Measurements from ENCODE around the gene SETD2. TPM values are rescaled to one million over a fixed set of nuclear protein-coding genes. Genes with fewer than 3 reads are reported as not detected.

SETD2 gene
- total RNA-seq, 1 experiment from 2014 or later: 47.7 TPM

- Histone ChIP-seq H3K9me2 (ENCODE audit: insufficient read depth) (no peaks in the 10 kb centered on the region), H4K20me1 (ENCODE audit: insufficient read depth) (no peaks in the 10 kb centered on the region), H3K27me3 (ENCODE audit: insufficient read depth, low read depth) (no peaks in the 10 kb centered on the region), H3K4me3 (no peak overlapping the region), H3K4me2 (no peak overlapping the region), H3F3A (ENCODE audit: insufficient read depth, low read depth) (peaks cover 8% of the 10 kb centered on the region; the same call in 1 of the 2 replicates), H3K36me3 (ENCODE audit: low read depth) (peaks cover 12% of the 10 kb centered on the region), H3K9me3 (ENCODE audit: insufficient read depth, low read depth) (no peaks in the 10 kb centered on the region), H3K4me1 (replicated peaks; ENCODE audit: insufficient read depth) (no peaks in the 10 kb centered on the region), H2AFZ (no peak overlapping the region), H3K79me2 (ENCODE audit: low read depth) (no peaks in the 10 kb centered on the region), H3K27ac (no peak overlapping the region)
- intact Hi-C loops (cut with micrococcal nuclease; ENCODE audit: unreplicated experiment): no loop called here
- no peak for TF ChIP-seq EZH2 (IDR thresholded peaks at IDR 0.05; ENCODE audit: low read depth)
- TF ChIP-seq CTCF (conservative IDR thresholded peaks at IDR 0.05): no peak
- no TSS peak for BruUV-seq (replicated peaks)
- ChIA-PET POLR2A (ENCODE audit: unreplicated experiment) (interaction anchor here (0.5 kb wide), 1 partner anchor 16 kb away, joined by 6 read pairs; no protein-coding TSS in a partner anchor), CTCF (no interaction called here)
- no peak for DNase-seq
Measured at GRCh38 chr3:47102081-47102600, 61.8 kb downstream of the SETD2 start.

- POLR2A ChIA-PET (ENCODE audit: unreplicated experiment): interaction anchor here (0.7 kb wide), 1 partner anchor 330 kb away, joined by 4 read pairs; no protein-coding TSS in a partner anchor
- TF ChIP-seq EZH2 (IDR thresholded peaks at IDR 0.05; ENCODE audit: low read depth): no peak
- no peak for TF ChIP-seq CTCF (conservative IDR thresholded peaks at IDR 0.05)
- H3K4me1 ChIP-seq (replicated peaks; ENCODE audit: insufficient read depth): no peaks in the 10 kb centered on the region
- no peaks in the 10 kb centered on the region for H4K20me1 ChIP-seq (ENCODE audit: insufficient read depth)
- no TSS peak for BruUV-seq (replicated peaks)
- H3K4me2 ChIP-seq: no peak overlapping the region
- H3K79me2 ChIP-seq (ENCODE audit: low read depth): no peaks in the 10 kb centered on the region
- H3K9me2 ChIP-seq (ENCODE audit: insufficient read depth): no peaks in the 10 kb centered on the region
- H3K9me3 ChIP-seq (ENCODE audit: insufficient read depth, low read depth): no peaks in the 10 kb centered on the region
- H3K4me3 ChIP-seq: no peak overlapping the region
- CTCF ChIA-PET: no interaction called here
- peaks cover 8% of the 10 kb centered on the region; the same call in 1 of the 2 replicates for H3F3A ChIP-seq (ENCODE audit: insufficient read depth, low read depth)
- intact Hi-C loops (cut with micrococcal nuclease; ENCODE audit: unreplicated experiment): no loop called here
- H3K36me3 ChIP-seq (ENCODE audit: low read depth): peaks cover 17% of the 10 kb centered on the region
- H2AFZ ChIP-seq: no peak overlapping the region
- DNase-seq: no peak
- no peaks in the 10 kb centered on the region for H3K27me3 ChIP-seq (ENCODE audit: insufficient read depth, low read depth)
- H3K27ac ChIP-seq: no peak overlapping the region
Measured at GRCh38 chr3:47098910-47099309, 65.0 kb downstream of the SETD2 start.

GRCh38 chr3:47097864-47098263, 66.0 kb downstream of the SETD2 start:
- DNase-seq: no peak
- CTCF ChIA-PET: no interaction called here
- H3K9me3 ChIP-seq (ENCODE audit: insufficient read depth, low read depth): no peaks in the 10 kb centered on the region
- POLR2A ChIA-PET (ENCODE audit: unreplicated experiment): no interaction called here
- H3K9me2 ChIP-seq (ENCODE audit: insufficient read depth): no peaks in the 10 kb centered on the region
- no peak for TF ChIP-seq EZH2 (IDR thresholded peaks at IDR 0.05; ENCODE audit: low read depth)
- TF ChIP-seq CTCF (conservative IDR thresholded peaks at IDR 0.05): no peak
- no peak overlapping the region for H3K4me3 ChIP-seq
- no peaks in the 10 kb centered on the region for H4K20me1 ChIP-seq (ENCODE audit: insufficient read depth)
- H2AFZ ChIP-seq: no peak overlapping the region
- H3K27ac ChIP-seq: no peak overlapping the region
- H3K36me3 ChIP-seq (ENCODE audit: low read depth): peaks cover 17% of the 10 kb centered on the region
- no peaks in the 10 kb centered on the region for H3K79me2 ChIP-seq (ENCODE audit: low read depth)
- BruUV-seq (replicated peaks): no TSS peak
- no peaks in the 10 kb centered on the region for H3K4me1 ChIP-seq (replicated peaks; ENCODE audit: insufficient read depth)
- intact Hi-C loops (cut with micrococcal nuclease; ENCODE audit: unreplicated experiment): no loop called here
- H3K4me2 ChIP-seq: no peak overlapping the region
- H3F3A ChIP-seq (ENCODE audit: insufficient read depth, low read depth): peaks cover 8% of the 10 kb centered on the region; the same call in 1 of the 2 replicates
- H3K27me3 ChIP-seq (ENCODE audit: insufficient read depth, low read depth): no peaks in the 10 kb centered on the region

Data from PC-9 (cell line).